ENCODE data around the gene VSX1.

The VSX1 gene

DNA sequence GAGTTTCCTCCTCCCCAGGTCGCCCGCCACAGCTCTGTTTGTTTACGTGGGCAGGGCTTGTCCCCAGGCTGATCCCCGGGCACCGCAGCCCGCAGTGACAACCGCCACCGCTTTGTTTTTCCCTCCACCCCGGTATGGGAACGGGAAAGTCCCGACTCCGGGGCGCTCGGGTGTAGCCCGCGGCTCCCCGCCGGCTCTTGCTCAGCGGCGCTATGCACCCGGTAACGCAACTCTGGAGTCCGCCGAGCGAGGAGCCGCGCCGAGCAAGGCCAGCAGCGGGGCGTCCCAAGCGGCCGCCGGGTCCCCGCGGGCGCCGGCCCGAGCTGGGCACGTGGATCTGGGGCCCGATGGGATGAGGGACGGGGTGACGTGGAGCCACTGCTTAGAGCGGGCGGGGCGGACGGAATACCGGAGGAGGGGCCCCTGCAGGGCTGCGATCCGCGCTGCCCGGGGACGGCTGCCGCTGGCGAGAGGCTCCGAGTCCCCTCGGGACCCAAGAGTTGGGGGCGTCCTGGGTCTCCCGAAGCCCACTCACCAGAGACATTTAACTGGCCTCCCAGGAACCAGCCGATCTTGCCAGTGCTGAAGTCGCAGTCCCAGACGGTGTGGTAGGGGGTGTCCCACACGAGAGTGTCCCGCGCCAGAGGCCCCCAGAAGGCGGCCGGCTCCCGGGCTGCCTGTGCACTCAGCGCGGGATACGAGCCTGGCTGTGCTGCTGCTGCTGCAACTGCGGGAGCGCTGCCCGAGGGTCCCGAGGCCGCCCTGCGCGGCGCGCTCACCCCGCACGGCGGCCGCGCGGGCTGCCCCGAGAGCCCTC, 24.5 kb downstream of the VSX1 start:
- Mint-ChIP-seq H3K36me3 (peaks cover 27% of the 10 kb centered on the region), H3K4me1 (peaks cover 49% of the 10 kb centered on the region), H3K9me3 (no peaks in the 10 kb centered on the region), H3K4me3 (peak overlapping the region; percentile 87), H3K27me3 (peaks cover 36% of the 10 kb centered on the region), H3K27ac (peak overlapping the region; percentile 95)
- peak; percentile 84 for DNase-seq
- CTCF ChIA-PET, result interaction anchor here (0.6 to 12.3 kb wide), 3 partner anchors 61 to 223 kb away, joined by 3 to 184 read pairs (median 3); no protein-coding TSS in a partner anchor

DNA sequence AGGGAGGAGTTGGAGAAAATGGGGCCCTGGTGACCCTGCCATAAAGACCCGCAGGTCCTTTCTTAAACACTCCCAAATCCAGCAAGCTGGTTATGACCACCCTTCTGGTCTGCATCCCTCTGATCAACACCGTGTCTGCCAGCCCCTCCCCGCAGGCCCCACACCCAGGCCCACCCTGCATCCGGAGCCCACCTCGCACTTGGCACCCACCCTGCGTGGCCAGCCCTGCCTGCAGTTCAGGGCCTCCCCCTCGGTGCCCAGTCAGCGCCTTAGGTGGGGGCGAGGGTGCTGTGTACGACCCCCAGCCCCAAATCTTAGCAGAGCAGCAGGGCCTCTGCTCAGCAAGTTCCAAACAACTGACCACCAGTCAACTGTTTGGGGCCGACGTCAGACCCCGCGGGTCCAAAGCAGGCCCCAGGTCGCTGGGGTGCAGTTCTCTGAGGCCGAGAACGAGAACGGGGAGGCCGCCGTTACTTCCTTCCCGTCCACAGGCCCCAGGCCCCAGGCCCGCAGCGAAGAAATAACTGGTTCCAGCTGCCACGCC, 25.2 kb downstream of the VSX1 start:
- peak overlapping the region; percentile 95 for H3K27ac Mint-ChIP-seq
- peaks cover 55% of the 10 kb centered on the region for H3K4me1 Mint-ChIP-seq
- peaks cover 30% of the 10 kb centered on the region for H3K27me3 Mint-ChIP-seq
- CTCF ChIA-PET, result interaction anchor here (0.6 to 12.3 kb wide), 3 partner anchors 60 to 222 kb away, joined by 3 to 184 read pairs (median 3); no protein-coding TSS in a partner anchor
- peak overlapping the region; percentile 87 for H3K4me3 Mint-ChIP-seq
- peaks cover 29% of the 10 kb centered on the region for H3K36me3 Mint-ChIP-seq
- H3K9me3 Mint-ChIP-seq, result no peaks in the 10 kb centered on the region
- DNase-seq, result no peak

DNA sequence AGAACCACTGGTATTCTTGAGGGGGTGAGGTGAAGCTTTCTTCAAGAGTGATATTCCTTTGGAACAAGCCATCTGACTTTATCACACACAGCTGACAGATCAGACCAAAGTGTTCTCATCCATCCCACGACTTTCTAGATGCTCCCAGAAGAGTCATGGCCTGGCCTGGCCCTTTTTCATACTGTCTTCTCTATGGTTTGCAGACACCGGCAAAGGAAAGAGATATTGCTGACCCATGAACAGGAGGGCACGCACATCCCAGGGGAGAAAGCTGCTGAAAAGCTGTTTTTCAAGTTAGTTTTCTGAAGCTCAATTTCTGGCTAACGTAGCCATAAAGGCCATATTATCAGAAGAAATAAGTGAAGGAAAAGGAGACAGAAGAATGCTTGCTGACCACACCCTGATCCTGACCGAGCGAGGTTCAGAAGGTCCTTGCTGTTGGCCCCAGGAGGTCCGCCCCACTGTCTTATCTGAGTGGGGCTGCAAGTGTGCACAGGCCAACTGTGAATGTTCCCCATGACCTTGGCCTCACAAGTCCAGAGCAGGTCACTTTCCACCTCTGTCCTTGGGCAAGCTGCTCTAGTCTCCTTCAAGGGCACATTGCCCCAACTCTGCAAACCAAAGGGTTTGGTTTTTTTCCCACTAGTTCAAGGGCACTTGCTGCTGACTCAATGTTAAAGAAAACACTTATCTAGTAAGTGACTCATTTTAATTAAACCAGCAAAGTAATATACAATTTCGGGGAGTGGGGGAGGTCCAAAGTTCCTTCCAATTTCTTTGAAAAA, 26.0 kb downstream of the VSX1 start:
- Mint-ChIP-seq H3K9me3 (no peaks in the 10 kb centered on the region), H3K4me3 (peak overlapping the region; percentile 87), H3K36me3 (peaks cover 29% of the 10 kb centered on the region), H3K27ac (peak overlapping the region; percentile 95), H3K4me1 (peaks cover 56% of the 10 kb centered on the region), H3K27me3 (peaks cover 21% of the 10 kb centered on the region)
- peak; percentile 19 for DNase-seq
- CTCF ChIA-PET, result interaction anchor here (12.3 kb wide), 1 partner anchor 59 kb away, joined by 184 read pairs; no protein-coding TSS in a partner anchor

DNA sequence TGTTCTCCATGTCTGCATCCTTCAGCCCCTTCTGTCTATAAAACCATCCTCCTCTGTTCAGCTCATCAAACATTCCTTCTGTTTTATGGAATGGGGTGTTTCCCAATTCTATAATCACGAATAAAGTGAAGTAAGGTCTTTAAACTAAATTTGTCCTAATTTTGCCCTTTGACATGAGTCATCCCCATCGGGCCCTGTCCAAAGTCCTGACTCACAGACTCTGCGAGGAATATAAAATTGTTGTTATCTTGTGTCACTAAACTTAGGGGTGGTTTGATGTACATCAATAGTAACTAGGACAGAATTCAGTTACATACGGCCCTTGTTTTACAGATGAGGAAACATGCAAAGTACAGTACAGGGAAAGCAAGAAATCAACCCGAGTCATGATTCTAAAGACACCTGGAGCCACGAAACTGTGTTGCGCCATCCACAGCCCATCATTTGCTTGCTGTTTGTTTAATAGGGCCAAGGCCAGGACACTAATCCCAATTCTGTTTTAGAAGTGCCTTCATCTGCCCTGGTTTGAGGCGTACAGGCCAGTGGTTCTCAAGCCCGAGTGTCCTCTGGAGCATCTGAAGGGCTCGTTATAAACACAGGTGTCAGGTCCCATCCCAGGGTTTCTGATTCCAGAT, 26.8 kb downstream of the VSX1 start:
- Mint-ChIP-seq H3K36me3 (peaks cover 29% of the 10 kb centered on the region), H3K9me3 (no peaks in the 10 kb centered on the region), H3K27ac (peak overlapping the region; percentile 19), H3K4me3 (peak overlapping the region; percentile 87), H3K4me1 (peaks cover 55% of the 10 kb centered on the region), H3K27me3 (peaks cover 13% of the 10 kb centered on the region)
- DNase-seq, result peak; percentile 7
- CTCF ChIA-PET, result interaction anchor here (12.3 kb wide), 1 partner anchor 58 kb away, joined by 184 read pairs; no protein-coding TSS in a partner anchor

DNA sequence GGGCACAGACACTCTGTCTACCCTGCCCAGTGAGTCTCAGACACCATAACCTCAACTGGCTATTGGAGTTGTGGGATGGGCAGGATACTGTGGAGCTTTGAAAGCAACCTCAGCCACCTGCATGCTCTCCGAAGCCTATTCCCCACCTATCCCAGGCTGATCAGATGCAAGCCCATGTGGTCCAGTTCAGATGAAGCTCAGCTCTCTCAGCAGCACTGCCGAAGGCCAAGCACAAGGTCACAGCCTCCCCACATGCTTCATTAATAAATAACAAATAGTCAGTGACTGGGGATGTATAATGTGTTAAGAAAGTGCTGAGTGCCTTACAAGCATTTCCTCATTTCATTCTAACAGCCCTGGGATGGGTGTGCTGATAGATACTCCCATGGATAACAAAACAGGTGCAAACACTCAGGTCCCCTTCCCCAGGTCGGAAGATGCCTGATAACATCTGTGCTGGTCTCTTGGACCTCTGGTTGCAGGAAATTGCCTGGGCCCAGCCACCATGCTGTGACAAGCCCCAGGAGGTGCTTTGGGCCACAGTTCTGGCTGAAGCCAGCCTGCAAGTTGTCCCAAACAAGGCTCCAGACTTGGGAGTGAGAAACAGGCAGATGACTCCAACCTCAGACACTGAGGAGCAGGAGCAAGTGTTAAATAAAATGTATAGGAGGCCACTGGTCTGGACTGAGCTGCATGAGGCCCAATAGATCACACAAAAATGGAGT, 27.7 kb downstream of the VSX1 start:
- no peak for DNase-seq
- Mint-ChIP-seq H3K36me3 (peaks cover 29% of the 10 kb centered on the region), H3K4me1 (peaks cover 52% of the 10 kb centered on the region), H3K9me3 (no peaks in the 10 kb centered on the region), H3K27me3 (peaks cover 5% of the 10 kb centered on the region), H3K27ac (no peak overlapping the region), H3K4me3 (no peak overlapping the region)
- CTCF ChIA-PET, result interaction anchor here (12.3 kb wide), 1 partner anchor 58 kb away, joined by 184 read pairs; no protein-coding TSS in a partner anchor

DNA sequence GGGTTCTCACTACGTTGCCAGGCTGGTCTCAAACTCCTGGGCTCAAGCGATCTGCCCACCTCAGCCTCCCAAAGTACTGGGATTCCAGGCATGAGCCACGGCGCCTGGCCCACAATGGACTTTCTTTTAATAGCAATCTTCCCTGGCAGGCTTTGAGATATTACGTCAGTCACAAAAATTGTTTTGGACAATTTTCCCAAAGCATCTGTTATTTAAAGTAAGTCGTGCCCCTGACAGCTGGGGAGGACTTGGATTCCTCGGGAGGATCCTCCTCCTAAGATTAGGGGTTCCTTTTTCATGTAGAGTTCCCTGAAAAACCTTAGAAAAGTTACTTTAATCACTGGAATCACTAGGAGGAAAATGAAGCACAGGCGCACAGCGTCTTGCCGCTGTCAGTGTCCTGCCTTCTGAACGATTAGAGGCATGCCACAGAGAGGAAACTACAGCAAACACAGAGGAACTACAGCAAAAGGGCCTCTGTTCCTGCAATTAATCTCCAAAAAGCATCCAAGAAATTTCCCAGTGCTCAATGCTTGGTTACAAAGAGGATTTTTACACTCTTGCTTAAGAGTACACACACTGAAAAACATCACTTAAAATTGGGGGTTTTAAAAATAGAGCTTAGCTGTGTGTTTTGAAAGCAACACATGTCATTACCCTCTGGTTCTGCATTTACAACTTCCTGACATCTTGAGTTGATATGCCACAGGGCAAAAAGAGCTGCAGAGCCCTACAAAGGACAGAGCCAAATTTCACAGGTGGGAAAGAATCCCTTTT, 28.5 kb downstream of the VSX1 start:
- Mint-ChIP-seq H3K4me1 (peaks cover 48% of the 10 kb centered on the region), H3K27ac (peak overlapping the region; percentile 31), H3K27me3 (no peaks in the 10 kb centered on the region), H3K9me3 (no peaks in the 10 kb centered on the region), H3K4me3 (no peak overlapping the region), H3K36me3 (peaks cover 29% of the 10 kb centered on the region)
- peak; percentile 12 for DNase-seq
- CTCF ChIA-PET, result no interaction called here

DNA sequence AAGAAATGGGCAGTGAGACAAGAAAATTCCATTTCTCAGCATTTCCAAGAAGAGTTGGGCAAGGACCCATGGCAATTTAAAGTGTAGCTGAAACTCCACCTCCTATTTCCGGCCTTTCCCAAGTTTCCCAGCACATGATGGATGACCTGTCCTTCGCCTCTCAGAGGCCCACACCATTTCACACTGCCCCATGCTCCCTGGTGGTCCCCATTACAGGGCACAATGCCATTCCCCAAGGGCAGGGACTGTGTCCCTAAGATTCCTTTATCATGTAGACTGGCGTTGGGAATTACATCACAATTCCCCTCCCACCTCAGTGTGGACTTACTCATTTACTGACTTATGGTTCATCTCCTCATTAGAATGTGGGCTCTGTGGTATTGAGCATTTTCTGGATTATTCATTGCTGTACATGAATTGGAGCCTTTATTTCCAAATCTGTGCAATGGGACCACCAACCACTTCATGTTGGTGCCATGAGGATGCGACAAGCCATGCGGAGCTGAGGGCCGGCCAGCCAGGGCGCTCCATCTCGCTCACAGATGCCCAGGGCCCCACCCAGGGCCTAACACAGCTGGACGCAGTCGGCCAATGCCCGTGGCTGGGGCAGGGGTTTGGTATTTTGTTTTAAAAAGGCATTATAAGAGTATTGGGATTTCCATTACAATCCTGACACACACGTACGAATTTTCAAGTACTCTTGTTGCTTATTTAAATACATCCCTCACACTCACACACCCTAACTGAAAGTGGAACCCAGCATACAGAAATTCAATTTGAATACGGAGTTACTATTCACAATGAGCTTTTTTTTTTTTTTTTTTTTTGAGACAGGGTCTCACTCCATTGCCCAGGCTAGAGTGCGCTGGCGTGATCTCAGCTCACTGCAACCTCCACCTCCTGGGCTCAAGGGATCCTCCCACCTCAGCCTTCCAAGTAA, 29.4 kb downstream of the VSX1 start:
- Mint-ChIP-seq H3K4me3 (no peak overlapping the region), H3K27ac (no peak overlapping the region), H3K27me3 (no peaks in the 10 kb centered on the region), H3K4me1 (peaks cover 52% of the 10 kb centered on the region), H3K9me3 (no peaks in the 10 kb centered on the region), H3K36me3 (peaks cover 34% of the 10 kb centered on the region)
- CTCF ChIA-PET, result no interaction called here
- DNase-seq, result no peak

DNA sequence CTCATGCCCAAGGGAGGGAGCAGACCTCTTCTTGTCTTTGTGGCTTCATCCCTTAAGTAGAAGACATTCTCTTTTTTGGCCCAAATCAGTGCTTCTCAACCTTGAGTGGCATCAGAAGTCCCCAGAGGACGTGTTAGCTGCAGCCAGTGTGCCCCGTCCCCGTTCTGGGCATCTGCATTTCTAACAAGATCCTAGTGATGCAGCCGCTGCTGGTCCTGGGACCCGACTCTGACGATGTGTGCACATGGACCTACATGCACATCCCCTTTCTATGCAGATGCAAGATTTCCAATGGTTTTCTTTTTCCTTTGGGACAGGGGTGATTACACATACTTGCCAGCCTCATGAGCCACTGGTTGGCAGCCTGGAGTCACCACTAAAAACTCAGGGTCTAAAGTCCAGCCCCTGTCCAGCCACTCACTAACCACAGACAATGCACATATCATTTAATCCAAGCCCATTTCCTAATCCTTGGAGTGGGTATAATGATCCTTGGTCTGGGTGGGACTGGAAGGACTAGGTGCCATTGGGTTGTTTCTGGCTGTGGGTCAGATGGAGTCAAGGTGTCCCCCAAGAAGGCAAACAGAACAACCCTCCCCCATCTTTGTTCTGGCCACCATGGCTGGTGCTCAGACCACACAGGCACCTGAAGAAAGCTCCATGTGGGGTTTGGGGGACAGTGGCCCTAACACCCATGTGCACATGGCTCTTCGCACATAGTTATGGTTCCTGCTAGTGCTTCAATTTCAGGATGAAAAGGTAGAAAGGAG, 30.4 kb downstream of the VSX1 start:
- CTCF ChIA-PET, result no interaction called here
- H3K27me3 Mint-ChIP-seq, result no peaks in the 10 kb centered on the region
- H3K36me3 Mint-ChIP-seq, result peaks cover 42% of the 10 kb centered on the region
- no peak overlapping the region for H3K4me3 Mint-ChIP-seq
- DNase-seq, result peak; percentile 13
- no peaks in the 10 kb centered on the region for H3K9me3 Mint-ChIP-seq
- no peak overlapping the region for H3K27ac Mint-ChIP-seq
- peaks cover 52% of the 10 kb centered on the region for H3K4me1 Mint-ChIP-seq

DNA sequence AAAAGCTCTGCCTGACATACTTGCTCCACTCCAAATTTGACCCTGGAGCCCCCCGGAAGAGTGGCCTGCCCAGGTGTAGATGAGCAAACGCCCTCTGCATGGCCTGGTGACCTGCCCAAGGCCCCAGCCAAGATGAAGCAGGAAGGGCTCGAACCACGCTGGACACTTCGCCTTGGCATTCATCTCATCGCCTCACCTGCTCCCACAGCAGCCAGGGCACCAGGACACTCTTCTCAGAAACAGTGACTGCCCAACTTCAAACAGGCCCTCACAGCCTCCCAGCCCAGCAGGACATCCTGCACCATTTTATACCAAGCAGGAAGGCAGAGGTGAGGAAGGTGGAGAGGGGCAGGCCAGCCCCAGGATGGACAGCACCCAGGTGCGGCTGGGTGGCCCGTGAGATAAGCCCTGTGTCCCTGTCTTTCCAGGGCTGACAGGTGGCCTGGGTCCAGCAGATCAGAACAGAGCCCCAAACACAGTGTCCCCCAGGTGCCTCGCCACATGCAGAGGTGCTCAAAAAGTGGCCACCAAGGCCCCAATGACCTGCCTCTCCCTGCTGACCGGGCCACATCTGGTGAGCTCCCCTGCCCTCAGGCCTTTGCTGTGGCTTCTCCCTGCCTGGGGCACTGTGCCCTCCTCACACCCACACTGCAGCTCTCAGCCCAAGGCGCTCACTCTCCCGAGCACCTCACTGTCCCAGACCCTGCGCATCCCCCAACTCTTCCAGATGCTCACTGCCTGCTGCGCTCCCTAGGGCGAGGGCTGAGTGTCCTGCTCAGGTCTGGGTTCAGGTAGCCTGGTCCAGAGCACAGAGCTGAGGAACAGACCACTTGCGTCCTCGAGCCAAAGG, 31.2 kb downstream of the VSX1 start:
- peak; percentile 14 for DNase-seq
- no peak overlapping the region for H3K4me3 Mint-ChIP-seq
- CTCF ChIA-PET, result interaction anchor here (1.0 kb wide), 1 partner anchor 12 kb away, joined by 3 read pairs; no protein-coding TSS in a partner anchor

DNA sequence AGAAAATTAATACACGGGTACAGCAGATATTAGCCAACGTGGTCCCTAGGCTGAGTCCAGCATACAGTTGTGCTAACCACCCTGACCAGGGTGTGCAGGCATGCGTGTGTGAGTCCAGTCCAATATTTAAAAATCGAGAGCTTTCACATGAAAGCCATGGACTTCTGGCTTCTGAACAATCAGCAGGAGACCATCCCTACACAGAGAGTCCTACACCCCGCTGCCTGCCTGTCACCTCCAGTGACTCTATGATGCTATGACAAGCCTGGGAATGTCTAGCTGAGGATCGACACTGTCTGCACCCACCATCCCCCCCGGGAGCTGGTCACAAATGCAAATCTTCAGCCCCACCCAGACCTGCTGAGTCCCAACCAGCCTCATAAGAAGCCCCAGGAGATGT, 31.9 kb downstream of the VSX1 start:
- H3K9me3 Mint-ChIP-seq, result no peaks in the 10 kb centered on the region
- H3K27me3 Mint-ChIP-seq, result no peaks in the 10 kb centered on the region
- H3K4me3 Mint-ChIP-seq, result no peak overlapping the region
- no peak overlapping the region for H3K27ac Mint-ChIP-seq
- CTCF ChIA-PET, result interaction anchor here (1.0 kb wide), 1 partner anchor 12 kb away, joined by 3 read pairs; no protein-coding TSS in a partner anchor
- peaks cover 35% of the 10 kb centered on the region for H3K36me3 Mint-ChIP-seq
- H3K4me1 Mint-ChIP-seq, result peaks cover 39% of the 10 kb centered on the region
- no peak for DNase-seq

More for the DNA sequence above, 31.2 kb downstream of the VSX1 start:
- Mint-ChIP-seq H3K36me3 (peaks cover 41% of the 10 kb centered on the region), H3K27me3 (no peaks in the 10 kb centered on the region), H3K27ac (peak overlapping the region; percentile 31), H3K9me3 (no peaks in the 10 kb centered on the region), H3K4me1 (peaks cover 44% of the 10 kb centered on the region)
